ENCODE measurements around the gene FAM234A.
"Not testable (repeated sequence)": the region's sequence is repeated elsewhere in the genome, so short reads cannot be mapped to it uniquely, and the experiment has no call there.

Gene FAM234A

DNA sequence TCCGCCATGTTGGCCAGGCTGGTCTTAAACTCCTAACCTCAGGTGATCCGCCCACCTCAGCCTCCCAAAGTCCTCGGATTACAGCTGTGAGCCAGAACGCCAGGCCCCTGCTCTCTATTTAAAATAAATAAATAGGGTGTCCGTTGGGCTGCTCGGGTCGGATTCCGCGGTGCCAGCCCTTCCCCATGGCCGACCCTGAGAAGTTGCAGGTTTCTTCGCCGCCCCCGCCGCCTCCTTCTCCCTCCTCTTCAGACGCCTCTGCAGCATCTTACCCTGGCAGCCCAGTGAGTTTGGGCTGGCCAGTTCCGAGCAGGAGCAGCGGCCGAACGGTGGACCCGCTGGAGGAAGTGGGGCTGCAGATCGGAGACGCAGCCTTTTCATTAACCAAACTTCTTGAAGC is 3.7 kb upstream of the FAM234A start:
- DNase-seq, result no peak

DNA sequence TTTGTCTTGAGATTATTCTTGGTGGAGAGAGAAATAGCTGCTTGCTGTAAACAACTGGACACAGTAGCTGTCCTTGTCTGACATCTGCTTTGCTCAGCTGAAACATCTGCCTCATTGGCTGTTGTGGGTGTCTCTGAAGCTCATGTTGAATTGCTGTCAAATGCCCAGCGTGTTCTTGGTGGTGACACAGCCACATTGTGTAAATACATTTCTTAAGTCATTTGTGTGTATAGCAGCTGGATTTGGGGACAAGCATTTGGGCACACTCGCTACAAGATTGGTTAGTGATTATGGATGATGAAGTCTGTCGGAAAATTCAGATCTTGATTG is 5.3 kb downstream of the FAM234A start:
- DNase-seq, result no peak

DNA sequence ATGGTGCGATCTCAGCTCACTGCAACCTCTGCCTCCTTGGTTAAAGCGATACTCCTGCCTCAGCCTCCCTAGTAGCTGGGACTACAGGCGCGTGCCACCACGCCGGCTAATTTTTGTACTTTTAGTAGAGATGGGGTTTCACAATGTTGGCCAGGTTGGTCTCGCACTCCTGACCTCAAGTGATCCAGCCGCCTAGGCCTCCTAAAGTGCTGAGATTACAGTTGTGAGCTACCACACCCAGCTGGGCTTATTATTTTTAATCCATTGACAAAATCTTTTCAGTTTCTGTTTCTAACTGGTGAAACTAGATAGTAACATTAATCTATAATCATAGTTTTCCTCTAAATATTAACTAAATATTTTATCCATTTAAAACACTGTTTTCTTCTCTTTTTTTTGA is 5.9 kb downstream of the FAM234A start:
- no peak for DNase-seq

DNA sequence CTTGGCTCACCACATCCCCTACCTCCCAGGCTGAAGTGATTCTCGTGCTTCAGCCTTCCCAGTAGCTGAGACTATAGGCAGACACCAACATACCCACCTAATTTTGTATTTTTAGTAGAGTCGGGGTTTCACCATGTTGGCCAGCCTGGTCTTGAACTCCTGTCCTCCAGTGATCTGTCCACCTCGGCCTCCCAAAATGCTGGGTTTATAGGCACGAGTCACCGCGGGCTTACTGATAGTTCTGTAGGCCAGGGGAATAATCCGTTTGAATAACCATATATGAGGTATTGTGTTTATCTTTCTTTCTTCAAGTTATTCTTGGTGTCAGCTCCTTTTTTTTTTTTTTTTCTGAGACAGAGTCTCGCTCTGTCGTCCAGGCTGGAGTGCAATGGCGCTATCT is 7.7 kb downstream of the FAM234A start:
- no peak for DNase-seq

DNA sequence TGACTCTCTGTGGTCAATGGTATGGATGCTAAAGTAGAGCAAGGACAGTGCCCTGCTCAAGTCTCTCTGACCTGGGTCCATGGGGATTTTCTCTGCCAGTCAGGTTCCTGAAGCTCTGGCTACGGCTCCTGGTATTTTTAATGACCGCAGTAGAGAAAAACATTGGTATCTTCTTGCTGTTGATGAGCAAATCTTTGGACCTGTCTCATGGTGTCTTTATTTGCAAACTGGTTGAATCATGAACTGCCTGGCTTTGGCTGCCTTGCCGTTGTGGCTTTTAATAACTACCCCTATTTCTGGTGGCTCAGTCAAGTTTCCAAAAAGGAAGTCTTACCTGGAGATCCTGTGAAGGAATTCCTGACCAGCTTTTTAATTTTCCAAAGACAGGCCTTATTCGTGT is 8.7 kb downstream of the FAM234A start:
- DNase-seq, result no peak

DNA sequence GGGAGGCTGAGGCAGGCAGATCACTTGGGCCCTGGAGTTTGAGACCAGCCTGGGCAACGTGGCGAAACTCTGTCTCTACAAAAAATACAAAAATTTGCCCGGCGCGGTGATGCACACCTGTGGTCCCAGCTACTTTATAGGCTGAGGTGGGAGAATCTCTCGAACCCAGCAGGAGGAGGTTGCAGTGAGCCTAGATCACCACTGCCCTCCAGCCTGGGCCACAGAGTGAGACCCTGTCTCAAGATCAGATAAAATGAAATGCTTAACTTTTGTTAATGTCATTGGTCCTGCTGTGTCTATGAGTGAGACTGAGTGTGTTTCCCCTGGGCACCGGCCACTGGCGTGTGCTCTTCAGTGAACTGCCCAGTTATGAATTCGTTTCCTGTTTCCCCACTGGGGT is 10.5 kb downstream of the FAM234A start:
- DNase-seq, result no peak

DNA sequence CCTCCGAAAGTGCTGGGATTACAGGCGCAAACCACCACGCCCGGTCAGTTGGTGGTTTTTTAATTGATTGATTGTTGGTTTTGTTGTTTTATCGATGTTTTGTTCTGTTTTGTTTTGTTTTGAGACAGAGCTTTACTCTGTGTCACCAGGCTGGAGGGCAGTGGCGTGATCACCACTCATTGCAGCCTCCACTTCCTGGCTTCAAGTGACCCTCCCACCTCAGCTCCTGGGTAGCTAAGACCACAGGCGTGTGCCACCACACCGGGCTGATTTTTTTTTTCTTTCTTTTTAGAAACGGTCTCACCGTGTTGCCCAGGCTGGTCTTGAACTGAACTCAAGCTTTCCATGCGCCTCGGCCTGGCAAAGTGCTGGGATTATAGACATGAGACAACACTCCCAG is 12.4 kb downstream of the FAM234A start:
- no peak for DNase-seq

DNA sequence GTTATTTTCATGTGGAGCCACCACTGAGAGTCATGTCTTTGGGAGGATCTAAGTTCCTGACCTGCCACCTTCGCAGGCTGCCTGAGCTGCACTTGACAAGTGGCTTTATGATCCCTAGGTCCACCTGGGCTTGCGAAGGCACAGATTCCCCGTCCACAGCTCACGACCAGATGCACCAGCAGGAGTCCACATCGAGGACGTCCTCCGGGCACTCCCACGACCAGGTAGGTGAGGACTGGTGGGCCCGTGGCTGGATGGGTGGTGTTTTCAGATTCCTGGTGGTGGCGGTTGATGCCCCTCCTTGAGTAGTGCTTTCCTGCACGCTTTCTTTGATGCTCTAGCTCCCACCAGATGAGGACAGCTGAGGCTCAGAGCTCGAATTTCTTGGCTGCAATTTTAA is 14.8 kb downstream of the FAM234A start:
- DNase-seq, result no peak

DNA sequence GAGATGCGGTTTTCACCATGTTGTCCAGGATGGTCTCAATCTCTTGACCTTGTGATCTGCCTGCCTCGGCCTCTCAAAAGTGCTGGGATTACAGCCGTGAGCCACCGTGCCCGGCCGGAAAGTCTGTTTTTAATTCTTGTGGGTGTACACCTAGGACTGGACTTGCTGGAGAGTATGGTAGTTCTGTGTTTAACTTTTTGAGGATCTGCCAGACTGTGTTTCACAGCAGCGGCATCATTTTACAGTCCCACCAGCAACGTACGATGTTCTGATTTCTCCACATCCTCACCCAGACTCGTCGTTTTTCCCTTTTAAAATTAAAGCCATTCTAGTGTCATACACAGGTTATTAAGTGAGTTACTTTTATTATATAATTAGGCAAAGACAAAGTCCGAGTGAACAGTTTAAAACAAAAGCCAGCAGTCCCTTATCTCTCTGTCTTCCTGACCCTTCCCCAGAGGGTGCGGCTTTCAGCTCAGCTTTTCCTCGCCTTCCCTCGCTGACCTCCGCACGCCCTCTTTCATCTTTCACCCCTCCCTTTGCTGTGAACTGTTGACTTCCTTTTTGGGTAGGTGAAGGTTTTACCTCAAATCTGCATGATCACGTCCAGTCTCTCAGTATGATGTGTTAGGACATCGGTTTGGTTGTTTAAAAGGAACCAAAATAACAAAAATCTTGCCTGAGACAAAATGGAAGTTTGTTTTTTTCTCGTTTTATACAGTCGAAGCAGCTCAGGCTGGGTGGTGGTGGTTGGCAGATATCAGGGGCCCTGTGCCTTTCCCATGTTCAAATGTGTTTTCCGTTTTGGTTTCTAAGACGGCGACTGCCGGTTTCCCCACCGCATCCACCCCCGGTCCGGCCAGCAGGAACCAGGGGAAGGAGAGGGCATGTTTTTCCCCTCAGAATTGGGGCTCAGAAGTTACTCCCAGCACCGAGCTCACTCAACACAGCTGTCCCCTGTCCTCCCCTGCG is 18.0 kb downstream of the FAM234A start:
- peak; percentile 10 for DNase-seq

DNA sequence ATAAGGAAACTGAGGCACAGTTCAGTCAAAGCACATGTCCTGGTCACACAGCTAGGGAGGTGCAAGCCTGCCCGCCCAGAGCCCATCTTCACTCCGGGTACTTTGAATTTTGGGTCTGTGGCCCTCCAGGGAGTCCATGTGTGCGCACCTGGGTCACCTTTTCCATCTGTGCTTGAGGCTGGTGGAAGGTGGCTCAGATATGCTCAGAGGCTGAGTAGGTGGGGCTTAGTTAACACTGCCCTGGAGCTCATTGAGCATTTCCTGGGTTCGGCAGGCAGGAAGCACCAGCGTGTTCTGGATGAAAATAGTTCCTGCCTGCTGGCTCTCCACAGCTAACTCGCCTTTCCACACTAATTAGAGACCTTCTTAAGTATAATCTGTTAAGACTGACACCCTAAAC is 19.2 kb downstream of the FAM234A start:
- no peak for DNase-seq

DNA sequence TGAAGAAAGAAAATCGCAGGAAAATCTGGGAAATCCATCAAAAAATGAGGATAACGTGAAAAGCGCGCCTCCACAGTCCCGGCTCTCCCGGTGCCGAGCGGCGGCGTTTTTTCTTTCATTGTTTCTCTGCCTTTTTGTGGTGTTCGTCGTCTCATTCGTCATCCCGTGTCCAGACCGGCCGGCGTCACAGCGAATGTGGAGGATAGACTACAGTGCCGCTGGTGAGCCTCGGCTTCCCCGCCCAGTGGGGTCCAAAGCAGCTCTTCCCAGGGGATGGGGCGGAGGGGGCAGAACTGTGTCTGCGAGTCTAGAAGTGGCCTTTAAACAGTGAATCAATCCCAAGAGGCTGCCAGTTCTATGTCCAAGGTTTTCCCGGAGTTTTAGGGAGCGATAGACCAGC is 19.8 kb downstream of the FAM234A start:
- no peak for DNase-seq

DNA sequence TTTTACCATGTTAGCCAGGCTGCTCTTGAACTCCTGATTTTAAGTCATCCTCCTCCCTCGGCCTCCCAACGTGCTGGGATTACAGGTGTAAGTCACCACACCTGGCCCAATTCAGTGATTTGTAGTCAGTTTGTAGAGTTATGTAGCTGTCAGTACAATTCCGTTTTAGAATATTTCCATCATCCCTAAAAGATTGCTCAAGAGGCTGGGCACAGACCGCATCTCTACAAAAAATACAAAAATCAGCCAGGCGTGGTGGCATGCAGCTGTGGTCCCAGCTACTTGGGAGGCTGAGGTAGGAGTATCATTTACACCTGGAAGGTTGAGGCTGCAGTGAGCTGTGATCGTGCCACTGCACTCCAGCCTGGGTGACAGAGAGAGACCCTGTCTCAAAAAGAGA is 20.6 kb downstream of the FAM234A start:
- no peak for DNase-seq

DNA sequence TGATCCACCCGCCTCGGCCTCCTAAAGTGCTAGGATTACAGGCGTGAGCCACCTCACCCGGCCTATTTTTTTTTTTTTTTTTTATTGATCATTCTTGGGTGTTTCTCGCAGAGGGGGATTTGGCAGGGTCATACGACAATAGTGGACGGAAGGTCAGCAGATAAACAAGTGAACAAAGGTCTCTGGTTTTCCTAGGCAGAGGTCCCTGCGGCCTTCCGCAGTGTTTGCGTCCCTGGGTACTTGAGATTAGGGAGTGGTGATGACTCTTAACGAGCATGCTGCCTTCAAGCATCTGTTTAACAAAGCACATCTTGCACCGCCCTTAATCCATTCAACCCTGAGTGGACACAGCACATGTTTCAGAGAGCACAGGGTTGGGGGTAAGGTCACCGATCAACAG is 23.5 kb downstream of the FAM234A start:
- not testable (repeated sequence) for DNase-seq

DNA sequence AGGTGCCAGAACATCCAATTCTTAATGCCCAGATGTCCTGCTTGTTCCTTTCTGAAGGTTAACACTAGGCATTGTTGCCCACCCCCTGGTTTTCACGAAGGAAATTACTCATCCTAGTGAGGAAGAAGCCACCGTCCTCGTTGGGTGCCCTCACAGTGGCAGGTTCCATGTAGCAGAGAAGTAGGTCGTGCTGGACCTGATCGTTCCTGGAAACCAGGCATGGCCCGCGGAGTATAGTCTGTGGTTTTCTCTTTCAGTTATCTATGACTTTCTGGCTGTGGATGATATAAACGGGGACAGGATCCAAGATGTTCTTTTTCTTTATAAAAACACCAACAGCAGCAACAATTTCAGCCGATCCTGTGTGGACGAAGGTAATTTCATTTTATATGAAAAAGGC is 24.6 kb downstream of the FAM234A start:
- DNase-seq, result no peak

DNA sequence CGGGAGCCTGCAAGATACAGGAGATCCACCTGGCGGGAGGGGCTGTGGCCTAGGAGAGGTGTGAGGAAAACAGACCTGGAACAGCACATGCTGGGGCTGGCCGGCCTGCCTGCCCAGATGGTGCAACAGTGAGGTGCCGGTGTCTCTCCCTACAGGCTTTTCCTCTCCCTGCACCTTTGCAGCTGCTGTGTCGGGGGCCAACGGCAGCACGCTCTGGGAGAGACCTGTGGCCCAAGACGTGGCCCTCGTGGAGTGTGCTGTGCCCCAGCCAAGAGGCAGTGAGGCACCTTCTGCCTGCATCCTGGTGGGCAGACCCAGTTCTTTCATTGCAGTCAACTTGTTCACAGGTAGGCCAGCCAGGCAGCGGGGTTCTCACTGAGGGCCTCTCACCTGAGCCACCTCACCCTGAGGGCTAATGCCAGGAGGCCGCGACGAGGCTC is 25.2 kb downstream of the FAM234A start:
- no peak for DNase-seq

DNA sequence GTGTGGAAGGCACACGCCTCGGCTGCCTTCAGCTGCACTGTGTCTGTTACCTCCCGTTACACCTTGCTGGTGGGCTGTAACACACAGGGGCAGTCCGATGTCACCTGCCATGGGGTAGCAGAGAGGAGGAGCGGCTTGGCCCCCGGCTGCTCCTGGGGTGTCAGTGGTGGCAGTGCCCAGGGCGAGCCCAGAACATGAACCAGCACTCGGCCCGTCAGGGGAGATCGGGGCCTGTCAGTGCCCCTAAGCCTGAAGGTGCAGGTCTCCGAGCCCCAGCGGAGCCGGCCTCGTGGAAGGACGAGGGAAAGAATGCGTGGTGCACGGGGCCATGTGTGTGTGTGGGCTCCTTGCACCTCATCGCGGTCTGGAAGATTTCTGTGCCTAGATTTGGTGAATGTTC is 25.7 kb downstream of the FAM234A start:
- DNase-seq, result no peak

DNA sequence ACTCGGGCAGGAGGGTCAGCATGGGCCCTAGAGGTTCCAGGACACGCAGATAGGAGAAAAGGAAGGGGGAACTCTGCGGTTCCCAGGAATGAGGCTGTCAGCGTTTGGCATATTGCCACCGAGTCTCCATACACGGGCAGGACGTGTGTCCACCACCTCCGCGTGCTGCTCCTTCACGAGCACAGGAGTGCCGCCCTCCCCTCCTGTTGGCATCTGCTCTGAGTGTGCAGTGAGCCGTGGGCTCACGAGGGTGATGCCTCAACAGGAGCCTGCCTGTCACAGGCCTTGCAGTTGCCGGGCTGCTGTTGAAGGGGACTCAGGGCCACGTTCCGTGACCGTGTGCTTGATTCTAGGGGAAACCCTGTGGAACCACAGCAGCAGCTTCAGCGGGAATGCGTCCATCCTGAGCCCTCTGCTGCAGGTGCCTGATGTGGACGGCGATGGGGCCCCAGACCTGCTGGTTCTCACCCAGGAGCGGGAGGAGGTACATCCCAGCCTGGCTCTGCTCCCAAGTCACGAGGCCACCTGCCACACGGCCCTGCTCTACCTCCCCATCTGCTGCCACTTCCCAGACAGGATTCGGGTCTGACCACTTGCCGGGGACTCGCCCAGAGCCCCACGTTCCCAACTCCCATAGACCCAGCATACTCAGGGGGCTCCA is 26.5 kb downstream of the FAM234A start:
- DNase-seq, result no peak

DNA sequence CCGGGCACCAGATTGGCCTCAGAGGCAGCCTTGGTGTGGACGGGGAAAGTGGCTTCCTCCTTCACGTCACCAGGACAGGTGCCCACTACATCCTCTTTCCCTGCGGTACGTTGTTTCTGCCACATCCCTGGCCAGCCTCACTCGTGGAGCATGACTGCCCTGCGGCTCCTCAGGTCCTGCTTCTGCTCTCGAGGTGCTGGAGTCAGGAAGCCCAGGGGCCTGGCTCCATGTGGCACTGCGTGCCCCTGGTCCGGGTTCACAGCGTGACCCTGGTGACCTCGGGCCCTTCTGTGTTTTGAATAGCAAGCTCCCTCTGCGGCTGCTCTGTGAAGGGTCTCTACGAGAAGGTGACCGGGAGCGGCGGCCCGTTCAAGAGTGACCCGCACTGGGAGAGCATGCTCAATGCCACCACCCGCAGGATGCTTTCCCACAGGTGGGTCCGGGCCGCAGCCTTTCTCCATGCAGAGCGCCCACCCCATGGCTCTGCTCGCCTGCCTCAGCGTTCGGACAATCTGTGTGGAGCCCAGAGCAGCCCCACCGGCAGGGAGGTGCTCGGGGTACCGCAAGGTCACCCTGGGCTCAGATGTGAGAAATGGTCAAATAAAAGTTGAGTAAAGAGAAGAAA is 27.6 kb downstream of the FAM234A start:
- no peak for DNase-seq

DNA sequence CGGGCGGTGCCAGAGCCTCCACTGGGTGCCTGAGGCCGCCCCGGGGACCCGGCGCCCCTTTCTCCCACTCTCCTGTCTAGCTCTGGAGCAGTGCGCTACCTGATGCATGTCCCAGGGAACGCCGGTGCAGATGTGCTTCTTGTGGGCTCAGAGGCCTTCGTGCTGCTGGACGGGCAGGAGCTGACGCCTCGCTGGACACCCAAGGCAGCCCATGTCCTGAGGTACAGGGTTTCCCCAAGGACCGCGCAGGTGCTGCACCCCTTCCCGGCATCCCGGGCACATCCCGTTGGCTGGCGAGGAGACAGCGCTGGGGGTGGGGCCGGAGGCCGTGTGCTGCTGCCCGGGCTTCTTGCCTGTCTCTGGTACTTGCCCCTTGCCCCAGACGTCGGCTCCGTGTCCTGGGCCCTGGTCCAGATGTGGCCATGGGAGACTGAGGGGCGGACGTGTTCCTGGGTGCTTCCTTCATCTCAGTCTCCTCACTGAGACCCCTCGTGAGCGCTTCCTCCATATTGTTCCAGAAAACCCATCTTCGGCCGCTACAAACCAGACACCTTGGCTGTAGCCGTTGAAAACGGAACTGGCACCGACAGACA is 28.7 kb downstream of the FAM234A start:
- DNase-seq, result no peak

DNA sequence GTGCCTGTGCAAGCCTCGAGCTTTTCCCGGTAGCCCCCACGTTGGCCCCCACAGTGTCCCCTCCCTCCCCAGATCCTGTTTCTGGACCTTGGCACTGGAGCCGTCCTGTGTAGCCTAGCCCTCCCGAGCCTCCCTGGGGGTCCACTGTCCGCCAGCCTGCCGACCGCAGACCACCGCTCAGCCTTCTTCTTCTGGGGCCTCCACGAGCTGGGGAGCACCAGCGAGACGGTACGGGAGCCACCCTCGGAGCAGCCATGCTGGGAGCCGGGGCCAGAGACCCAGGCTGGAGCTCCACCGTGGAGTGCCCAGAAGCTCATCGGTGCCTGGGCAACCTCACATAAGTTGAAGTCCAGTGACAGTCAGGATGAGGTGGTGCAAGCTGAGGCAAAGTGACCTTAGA is 29.3 kb downstream of the FAM234A start:
- DNase-seq, result no peak

DNA sequence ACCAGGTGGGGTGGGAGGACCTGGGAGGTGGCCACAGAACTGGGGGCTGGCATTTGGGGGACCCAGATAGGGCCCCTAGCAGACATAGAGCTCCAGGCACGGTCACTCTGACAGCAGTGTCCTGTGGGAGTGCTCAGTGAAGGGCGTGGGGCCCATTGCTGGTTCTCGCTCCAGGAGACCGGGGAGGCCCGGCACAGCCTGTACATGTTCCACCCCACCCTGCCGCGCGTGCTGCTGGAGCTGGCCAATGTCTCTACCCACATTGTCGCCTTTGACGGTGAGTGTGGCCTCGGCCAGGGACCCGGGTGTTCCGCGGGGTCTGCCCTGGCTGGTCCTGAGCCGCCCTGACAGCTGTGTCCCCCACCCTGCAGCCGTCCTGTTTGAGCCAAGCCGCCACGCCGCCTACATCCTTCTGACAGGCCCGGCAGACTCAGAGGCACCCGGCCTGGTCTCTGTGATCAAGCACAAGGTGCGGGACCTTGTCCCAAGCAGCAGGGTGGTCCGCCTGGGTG is 29.9 kb downstream of the FAM234A start:
- no peak for DNase-seq

DNA sequence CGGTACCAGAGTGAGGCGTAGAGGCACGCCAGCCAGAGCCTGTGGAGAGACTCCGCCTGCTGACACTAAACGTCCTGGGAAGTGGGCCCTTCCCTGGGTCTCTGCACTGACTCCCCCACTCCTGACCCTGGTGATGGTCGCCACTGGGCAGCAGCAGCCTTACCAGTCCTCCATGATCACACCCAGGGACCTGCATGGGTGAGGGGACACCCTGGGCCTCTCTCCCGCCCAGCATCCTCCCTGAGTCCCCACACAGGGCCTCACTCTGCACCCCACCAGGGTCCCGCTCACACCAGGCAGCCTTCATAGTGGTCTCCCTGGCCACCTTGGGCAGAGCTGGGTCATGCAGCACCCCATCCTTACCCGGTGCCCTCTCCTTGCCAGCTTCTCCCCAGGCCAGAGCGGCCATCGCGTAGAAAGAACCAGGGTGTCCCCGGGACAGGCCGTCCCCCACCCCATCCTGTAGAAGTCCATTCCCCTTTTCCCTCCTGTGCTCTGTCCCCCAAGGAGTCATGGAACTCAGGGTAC is 30.4 kb downstream of the FAM234A start:
- DNase-seq, result no peak

DNA sequence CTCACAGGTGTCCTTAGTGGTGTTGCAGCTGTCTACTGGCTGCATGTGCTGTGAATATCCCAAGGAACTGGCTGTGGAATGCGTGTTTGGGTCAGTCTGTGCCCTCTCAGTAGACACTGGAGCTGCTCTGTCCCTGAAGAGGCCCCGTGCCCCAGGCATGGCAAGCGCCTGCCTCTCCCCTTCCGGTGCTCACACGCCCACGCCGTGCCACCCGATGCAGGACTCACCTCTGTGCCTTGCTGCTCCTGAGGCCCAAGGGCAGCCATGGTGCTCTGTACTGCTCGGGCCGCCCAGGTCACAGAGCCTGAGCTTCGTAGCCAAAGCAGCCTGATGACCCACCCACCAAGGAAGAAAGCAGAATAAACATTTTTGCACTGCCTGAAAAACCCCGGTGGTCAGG is 31.1 kb downstream of the FAM234A start:
- no peak for DNase-seq
